ENCODE results near the gene DCAF10.
"Not testable (repeated sequence)": the region's sequence is repeated elsewhere in the genome, so short reads cannot be mapped to it uniquely, and the experiment has no call there.

DCAF10 gene

DNA sequence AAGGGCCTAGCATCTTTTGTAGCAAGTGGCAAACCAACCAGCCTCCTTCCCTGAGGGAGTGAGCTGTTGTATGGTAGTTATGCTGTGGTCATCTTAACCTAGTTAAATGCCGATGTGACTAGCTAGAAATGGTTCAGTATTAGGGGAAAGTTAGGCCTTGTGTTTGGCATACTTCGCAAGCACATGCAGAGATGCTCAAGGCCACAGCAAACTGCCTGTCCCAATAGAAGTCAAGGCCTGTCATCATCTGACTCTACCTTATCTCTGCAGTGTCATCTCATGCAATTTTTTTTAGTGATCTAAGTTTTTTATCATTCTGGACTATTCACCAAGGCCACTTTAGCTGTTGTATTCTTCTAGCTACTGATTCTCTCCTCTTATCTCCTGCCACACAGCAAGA, 10.5 kb upstream of the DCAF10 start:
- no peak for DNase-seq (ENCODE audit: low spot score)

DNA sequence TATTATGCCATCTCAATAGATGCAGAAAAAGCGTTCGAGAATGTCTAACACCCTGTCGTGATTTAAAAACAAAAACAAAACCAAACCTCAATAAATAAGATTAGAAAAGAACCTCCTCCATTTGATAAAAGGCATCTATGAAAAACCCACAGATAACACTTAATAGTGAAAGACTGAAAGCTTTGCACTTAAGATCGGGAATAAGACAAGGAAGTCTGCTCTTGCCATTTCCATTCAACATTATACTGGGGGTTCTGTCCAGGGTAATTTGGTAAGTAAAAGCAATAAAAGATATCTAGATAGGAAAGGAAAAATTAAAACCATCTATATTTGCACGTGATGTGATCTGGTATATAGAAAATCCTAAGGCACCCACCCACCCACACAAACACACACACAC, 8.5 kb upstream of the DCAF10 start:
- no peak for DNase-seq (ENCODE audit: low spot score)

DNA sequence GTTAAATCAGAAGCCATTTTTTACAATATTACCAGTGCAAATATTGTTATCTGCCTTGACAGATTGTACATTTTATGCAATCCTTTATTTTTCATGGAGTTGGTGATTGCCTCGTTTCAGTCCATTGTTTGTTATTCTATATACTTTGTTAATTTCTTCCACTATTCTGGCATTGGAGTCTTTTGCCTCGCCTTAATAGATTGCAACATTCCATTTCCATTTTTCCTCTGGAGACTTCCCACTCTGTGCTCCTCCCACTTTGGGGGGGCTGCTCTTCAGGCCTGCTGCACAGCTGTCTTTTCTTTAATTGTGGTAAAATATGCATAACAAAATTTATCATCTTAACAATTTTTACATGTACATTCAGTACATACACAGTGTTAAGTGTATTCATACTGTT, 4.4 kb upstream of the DCAF10 start:
- no peak for DNase-seq (ENCODE audit: low spot score)

DNA sequence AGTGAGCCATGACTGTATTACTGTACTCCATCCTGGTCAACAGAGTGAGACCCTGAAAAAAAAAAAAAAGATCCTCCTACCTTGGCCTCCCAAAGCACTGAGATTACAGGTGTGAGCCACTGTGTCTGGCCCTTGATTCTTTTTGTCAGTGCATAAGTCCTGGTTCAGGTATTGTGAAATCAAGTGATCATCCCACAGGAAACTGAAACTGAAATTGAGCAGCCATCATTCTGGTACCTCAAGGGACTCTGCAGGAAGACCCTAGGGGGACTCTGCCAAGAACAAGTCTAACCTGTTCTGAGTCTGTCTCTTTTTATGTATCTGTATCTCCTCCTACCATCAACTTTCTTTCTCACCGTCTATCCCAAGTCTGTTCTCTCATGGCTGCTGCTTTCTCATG, 1.9 kb upstream of the DCAF10 start:
- no peak for DNase-seq (ENCODE audit: low spot score)

DNA sequence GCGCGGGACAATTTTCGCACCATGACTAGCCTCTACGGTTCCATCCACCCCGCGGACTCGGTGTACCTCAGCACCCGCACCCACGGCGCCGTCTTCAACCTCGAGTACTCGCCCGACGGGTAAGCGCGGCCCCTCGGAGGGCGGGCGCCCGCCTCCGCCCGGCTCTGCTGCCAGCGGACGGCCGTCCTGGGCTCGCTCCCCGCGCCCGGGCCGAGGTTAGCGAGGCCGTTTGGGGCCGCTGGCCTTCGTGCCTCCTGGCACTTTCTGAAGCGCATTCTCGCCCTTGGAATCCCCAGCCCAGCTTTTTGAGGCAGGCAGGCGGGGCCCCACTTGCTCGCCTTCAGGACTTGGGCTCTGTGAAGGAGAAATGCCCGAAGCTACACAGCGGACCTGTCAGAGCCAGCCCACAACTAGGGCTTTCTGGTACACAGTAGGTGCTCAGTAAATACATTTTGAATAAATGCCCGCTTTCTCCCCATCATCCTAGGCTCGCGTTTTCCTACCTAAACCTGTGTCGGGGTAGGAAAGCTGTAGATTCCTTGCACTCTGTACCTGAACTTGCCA, 772 bp downstream of the DCAF10 start:
- no peak for DNase-seq (ENCODE audit: low spot score)

DNA sequence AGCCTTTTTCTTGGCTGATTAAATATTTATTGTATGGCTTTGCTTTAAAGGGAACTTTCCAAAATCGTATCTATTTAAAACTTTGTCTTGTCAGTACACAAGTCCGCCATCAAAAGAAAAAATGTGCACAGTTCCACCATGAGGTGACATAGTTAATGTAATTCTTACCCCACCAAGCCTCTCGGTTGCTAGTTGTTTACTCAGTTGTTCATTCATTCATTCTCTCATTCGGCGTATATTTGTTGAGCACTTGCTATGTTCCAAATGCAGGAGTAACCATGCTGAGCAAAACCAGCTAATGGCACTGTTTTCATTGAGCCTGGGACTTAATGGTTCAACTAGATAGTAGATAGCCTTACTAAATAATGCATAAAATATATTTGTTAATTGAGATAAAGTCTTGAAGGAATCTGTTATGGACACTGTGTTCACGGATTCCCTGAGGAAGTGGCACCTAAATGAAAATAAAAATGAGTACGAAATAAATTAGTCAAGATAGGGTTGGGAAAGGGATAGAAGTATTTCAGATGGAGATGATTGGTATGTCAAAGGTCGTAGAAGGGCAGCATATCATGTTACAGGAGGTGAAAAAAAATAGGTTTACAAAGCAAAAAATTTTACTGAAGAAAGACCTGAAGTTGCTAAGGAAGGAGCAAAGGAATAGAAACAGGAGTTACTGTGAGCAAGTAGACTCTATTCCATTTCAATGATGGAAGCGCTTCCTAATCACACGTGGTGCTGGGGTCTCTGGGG, 1.5 kb downstream of the DCAF10 start:
- DNase-seq (ENCODE audit: low spot score), result no peak

DNA sequence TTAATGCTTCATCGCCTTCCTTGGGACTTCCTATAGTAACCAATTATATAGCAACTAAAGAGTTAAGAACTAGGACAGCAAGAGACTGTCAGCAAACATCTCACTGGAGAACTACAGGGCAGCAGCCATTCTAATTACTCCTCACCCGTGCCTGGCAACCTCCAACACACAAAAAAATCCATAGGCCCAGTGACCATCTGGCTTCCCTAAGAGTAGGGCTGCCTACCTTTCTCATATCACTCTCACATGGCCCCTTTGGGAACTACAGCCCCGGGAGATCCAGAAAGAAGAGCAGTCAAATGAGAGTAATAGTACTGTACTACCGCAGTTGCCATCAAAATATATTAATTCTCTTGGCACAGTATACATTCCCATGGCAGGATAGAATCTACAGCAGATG, 5.7 kb downstream of the DCAF10 start:
- DNase-seq (ENCODE audit: low spot score), result no peak

DNA sequence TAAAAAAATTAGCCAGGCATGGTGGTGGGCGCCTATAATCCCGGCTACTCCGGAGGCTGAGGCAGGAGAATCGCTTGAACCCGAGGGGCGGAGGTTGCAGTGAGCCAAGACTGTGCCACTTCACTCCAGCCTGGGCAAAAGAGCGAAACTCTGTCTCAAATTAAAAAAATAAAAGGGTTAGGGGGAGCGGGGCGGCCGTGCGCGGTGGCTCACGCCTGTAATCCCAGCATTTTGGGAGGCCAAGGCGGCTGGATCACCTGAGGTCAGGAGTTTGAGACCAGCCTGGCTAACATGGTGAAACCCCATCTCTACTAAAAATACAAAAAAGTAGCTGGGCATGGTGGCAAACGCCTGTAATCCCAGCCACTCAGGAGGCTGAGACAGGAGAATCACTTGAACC, 9.1 kb downstream of the DCAF10 start:
- not testable (repeated sequence) for DNase-seq (ENCODE audit: low spot score)

DNA sequence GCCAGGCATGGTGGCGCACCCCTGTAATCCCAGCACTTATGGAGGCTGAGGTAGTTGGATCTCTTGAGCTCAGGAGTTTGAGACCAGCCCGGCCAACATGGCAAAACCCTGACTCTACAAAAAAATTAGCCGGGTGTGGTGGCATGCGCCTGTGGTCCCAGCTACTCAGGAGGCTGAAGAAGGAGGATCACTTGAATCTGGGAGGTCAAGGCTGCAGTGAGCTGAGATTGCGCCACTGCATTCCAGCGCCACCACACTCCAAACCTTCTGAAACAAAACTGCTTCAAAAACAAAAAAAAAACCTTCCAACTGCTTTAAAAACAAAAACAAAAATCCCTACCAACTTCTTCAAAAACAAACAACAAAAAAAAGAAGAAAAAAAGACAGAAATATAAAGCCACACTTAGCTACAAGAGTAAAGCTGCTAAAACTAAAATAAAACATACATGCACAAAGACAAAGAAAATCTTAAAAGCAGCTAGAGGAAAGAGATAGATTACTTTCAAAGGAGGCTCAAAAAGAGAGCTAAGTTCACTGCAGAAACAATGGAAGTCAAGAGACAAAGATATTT, 11.4 kb downstream of the DCAF10 start:
- DNase-seq (ENCODE audit: low spot score), result no peak

DNA sequence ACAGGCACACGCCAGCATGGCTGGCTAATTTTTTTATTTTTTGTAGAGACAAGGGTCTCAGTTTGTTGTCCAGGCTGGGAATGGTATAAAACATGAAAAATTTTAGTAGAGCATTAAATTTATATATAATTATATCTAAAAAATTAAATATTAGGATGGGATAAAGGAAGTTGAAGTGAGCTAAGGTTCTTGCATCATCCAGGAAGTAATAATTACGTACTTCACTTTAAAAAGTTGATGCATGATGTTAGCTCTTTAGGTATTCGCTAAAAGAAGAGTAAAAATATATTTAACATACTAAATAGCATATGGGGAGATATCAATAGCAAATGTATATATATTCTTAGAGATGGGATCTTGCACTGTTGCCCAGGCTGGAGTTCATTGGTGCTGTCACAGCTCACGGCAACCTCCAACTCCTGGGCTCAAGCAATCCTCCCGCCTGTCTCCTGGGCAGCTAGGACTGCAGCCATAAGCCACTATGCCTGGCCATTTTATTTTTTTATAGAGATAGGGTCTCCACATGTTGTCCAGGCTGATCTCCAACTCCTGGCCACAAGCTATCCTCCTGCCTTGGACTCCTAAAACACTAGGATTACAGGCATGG, 12.3 kb downstream of the DCAF10 start:
- no peak for DNase-seq (ENCODE audit: low spot score)

DNA sequence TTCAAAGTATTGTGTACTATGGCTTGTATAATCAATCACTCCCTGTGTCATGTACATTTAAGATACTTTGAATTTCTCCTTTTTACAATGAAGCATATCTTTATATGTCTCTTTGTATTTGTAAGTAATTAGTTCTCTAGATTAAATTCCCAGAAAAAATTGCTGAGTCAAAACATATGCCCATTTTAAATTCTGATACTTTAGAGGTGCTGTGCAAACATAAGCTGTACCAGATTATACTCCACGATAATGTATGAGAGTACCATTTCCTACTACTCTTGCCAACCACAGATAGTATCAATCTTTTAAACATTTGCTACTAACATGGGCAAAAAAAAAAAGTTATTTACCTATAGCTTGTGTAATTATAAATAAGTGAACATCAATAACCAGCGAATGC, 18.3 kb downstream of the DCAF10 start:
- DNase-seq (ENCODE audit: low spot score), result no peak

DNA sequence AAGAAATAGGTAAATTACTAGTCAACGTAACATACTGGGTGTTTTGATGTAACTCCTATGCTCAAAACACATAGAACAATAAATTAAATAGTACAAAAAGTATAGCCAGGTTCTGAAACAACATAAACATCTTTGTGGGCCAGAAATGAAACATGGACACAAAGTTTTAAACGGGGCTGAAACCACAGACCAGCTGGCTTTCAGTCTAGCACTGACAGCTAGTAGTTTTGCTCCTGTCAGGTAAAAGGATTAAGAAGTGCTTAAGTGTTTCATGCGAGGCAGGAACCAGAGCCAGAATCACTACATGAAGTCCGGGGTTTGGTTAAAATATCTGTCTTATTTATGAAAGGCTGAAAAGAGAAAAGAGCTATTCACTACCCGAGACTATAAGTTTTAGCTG, 19.5 kb downstream of the DCAF10 start:
- no peak for DNase-seq (ENCODE audit: low spot score)

DNA sequence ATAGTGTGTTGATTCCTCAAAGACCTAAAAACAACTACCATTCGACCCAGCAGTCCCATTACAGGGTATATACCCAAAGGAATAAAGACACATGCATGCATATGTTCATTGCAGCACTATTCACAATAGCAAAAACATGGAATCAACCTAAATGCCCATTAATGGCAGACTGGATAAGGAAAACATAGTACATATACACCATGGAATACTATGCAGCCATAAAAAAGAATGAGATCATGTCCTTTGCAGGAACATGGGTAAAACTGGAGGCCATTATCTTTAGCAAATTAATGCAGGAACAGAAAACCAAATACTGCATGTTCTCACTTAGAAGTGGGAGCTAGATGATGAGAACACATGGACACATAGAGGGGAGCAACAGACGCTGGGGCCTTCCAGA, 24.6 kb downstream of the DCAF10 start:
- DNase-seq (ENCODE audit: low spot score), result not testable (repeated sequence)

DNA sequence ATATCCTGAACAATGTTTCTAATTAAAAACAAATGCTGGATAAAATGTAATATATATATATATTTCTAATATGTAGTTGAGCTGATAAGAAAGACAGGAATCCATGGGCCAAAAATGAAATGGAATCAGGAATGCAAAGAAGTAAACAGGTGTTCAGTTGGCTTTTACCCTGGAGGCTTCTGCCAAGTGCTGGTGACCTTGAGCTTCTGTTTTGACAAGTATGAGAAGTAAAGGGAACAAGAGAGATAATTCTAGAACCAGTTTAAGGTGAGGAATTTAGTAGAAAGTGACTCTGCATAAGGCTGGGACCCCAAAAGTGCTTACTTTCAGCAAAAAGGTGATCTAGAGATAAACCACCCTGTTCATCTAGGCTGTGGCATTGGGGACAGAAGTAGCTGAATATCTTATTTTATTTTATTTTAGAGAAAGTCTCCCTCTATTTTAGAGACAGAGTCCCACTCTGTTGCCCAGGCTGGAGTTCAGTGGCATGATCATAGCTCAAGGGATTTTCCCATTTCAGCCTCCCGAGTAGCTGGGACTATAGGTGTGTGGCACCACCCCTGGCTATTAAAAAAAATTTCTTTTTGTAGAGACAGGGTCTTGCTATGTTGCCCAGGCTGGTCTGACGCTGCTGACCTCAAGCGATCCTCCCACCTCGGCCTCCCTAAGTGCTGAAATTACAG, 27.0 kb downstream of the DCAF10 start:
- no peak for DNase-seq (ENCODE audit: low spot score)

DNA sequence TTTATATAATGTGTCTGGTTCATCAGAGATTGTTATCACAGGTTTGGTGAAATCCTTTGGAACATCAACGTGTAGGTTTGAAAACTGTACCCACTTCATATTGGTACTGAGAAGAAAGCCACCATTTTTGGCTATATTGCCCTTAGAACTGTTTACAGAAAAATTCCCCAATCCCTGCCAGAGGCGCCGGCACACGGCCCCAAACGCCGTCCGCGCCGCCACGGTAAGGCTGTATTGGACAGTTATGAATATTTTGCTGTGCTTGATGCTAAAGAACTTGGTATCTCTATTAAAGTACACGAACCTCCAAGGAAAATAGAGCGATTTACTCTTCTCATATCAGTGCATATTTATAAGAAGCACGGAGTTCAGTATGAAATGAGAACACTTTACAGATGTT, 35.2 kb downstream of the DCAF10 start:
- no peak for DNase-seq (ENCODE audit: low spot score)

DNA sequence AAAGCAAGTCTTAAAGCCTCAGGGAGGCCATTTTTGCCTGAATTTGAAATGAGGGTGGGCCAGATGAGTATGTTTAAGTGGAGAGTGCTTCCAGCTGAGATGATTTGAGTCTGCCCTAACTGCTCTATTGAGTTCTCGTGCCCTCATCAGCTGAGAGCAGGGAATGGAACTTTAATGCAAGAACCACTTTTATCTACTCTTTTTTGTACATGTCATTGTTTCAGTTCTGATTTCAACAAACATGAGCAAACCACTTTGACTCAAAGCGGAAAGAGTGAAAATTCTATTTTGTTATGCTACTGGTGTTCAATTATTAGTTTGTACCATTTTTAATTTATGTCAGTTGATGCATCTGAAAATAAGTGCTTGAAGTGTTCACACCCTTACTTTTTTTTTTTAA, 35.8 kb downstream of the DCAF10 start:
- no peak for DNase-seq (ENCODE audit: low spot score)

DNA sequence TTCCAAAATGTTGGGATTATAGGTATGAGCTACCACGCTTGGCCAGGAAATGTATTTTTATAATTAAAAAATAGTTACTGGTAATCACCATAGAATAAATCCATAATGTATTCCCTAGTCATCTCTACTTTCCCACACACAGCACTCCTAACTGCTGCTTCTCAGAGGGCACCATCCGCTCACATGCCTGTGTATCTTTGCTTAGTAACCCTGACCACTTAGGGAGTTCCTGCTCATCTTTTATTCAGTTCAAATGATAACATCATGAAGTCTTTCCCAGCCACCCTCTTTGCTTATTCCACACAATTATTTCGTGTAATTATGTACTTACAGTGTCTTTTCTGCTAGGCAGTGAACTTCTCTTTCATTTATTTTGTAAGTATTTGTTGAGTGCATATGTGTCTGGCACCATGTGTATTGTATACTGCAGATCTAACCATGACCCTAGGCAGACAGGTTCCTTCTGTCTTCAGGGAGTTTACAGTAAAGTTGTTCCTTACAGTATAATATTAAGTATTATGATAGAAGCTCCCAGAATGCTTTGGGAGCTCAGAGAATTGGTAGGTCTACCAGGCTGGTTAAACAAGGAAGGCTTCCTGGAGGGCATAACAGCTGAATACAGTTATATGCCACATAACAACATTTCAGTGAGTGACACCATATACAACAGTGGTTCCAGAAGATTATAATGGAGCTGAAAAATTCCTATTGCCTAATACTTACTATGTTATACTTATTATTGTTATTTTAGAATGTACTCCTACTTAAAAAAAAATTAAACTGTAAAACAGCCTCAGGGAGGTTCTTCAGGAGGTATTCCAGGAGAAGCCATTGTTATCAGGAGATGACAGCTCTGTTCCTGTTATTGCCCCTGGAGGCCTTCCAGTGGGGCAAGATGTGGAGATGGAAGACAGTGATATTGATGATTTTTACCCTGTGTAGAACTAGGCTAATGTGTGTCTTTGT, 39.2 kb downstream of the DCAF10 start:
- no peak for DNase-seq (ENCODE audit: low spot score)

DNA sequence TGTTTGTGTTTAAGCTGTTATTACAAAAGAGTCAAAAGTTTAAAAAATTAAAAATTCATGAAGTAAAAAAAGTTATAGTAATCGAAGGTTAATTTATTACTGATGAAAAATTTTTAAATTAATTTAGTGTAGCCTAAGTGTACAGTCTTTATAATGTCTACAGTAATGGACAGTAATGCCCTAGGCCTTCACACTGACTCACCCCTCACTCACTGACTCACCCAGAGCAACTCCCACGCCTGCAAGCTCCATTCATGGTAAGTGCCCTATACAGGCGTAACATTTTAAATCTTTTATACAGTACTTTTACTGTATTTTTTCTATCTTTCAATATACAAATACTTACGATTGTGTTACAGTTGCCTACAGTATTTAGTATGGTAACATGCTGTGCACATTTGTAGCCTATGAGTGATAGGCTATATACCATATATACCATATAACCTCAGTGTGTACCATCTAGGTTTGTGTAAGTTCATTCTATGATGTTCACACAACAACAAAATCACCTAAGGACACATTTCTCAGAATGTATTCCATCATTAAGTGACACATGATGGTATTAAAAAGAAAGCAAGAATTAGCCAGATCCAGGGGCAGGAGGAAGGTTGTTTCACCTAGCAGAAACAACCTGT, 40.1 kb downstream of the DCAF10 start:
- DNase-seq (ENCODE audit: low spot score), result no peak

DNA sequence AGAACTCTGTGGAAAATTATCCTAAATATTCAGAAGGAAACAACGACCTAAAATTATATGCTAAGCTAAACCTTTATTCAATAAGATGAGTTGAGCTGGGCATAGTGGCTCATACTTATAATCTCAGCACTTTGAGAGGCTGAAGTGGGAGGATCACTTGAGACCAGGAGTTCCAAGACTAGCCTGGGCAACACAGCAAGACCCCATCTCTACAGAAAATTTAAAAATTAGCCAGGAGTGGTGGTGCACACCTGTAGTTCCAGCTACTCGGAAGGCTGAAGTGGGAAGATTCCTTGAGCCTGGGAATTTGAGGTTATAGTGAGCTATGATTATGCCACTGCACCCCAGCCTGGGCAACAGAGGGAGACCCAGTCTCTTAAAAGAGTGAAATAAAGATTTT, 51.6 kb downstream of the DCAF10 start:
- no peak for DNase-seq (ENCODE audit: low spot score)

DNA sequence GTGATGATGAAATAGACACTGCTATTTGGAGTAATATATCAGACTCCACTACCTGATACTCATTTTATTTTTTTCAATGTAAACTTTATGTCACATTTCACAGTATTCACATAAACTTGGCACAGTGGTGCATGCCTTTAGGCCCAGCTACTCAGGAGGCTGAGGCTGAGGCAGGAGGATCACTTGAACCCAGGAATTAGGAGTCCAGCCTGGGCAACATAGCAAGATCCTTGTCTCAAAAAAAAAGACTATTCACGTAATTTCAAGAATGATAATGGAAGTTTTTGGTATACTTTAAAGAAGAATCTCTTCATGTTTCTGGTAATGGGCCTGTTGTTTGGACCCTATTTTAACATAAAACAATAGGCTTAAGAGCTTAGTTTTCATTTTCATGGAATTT, 56.0 kb downstream of the DCAF10 start:
- DNase-seq (ENCODE audit: low spot score), result no peak

DNA sequence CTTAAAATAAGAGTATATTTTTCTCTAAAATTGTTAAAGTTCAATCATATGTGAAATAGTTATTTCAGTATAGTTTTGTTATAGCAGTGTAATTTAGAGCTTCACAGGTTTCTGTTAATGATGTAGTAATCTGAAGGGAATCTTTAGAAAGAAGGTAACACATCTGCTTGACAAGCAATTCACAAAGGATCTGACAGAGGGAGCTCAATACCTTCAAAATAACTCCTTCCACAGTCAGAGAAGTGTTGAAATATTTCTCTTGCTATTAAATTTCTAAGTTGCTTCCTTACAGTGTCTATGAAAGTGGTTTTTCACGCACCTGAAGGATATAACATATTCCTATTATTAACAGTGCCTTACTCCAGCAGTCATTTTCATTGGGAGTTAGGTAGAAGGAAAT, 58.4 kb downstream of the DCAF10 start:
- peak; percentile 13 for DNase-seq (ENCODE audit: low spot score)
